Stomach (tissue), 9 donors: ENCODE data around the gene CSF1. TPM values are rescaled to one million over a fixed set of nuclear protein-coding genes. Genes with fewer than 3 reads are reported as not detected.

Experiments
- DNase-seq, 2 donors: peaks; one replicate each; pipeline versions ENCODE4 v3.0.0 to v3.0.0-alpha.2; 2013 to 2019
- H3K27ac ChIP-seq, 5 donors: fragments of 200-600 bp in 4 of 5; sonication (generic) in 4 of 5; one replicate each; pipeline ENCODE4 v1.5.1; 2013 to 2019; ENCODE audit warnings: mild to moderate bottlenecking in 1 of 5, moderate library complexity in 1 of 5
- H3K27me3 ChIP-seq, 3 donors: fragments of 200-600 bp; sonication (generic); one replicate each; pipeline ENCODE4 v1.5.1; 2017 to 2019; ENCODE audit warnings: mixed run types in 1 of 3
- H3K36me3 ChIP-seq, 4 donors: fragments of 200-600 bp; sonication (generic); 1 replicate in 3 of 4; 2 replicates in 1 of 4; pipeline ENCODE4 v1.5.1; 2016 to 2019
- H3K4me1 ChIP-seq, 4 donors: fragments of 200-600 bp; sonication (generic); one replicate each; pipeline ENCODE4 v1.5.1; 2016 to 2019
- H3K4me3 ChIP-seq, 4 donors: fragments of 200-600 bp; sonication (generic) in 3 of 4; one replicate each; pipeline ENCODE4 v1.5.1; 2016 to 2019; ENCODE audit warnings: mild to moderate bottlenecking in 1 of 4
- H3K9me3 ChIP-seq, 4 donors: fragments of 200-600 bp; sonication (generic); one replicate each; pipeline ENCODE4 v1.5.1; 2016 to 2019
- EP300 ChIP-seq: sonication (generic); formaldehyde crosslinking; IDR thresholded peaks from one replicate; pipeline ENCODE4 v1.6.1; 2017; ENCODE audit warnings: antibody characterized with exemption
- POLR2A ChIP-seq, 4 donors: fragments of 450-650 bp; IDR thresholded peaks; one replicate each; pipeline ENCODE4 v1.6.1; 2016; ENCODE audit warnings: antibody characterized with exemption in 4 of 4, control low read depth in 2 of 4, mild to moderate bottlenecking in 1 of 4, moderate library complexity in 1 of 4
- POLR2AphosphoS5 ChIP-seq, 3 donors: sonication (generic); formaldehyde crosslinking; IDR thresholded peaks; one replicate each; pipeline ENCODE4 v1.6.1; 2016; ENCODE audit warnings: antibody characterized with exemption in 3 of 3
- WGBS, 5 donors: extraction: QIAGEN DNeasy Blood & Tissue Kit in 3 of 5; methylation state at CpG; one replicate each; pipeline versions ENCODE4 v1.1.5 to v1.1.7; 2013 to 2018; 5-methylcytosine and 5-hydroxymethylcytosine counted together
- intact Hi-C: fragments of 100-400 bp; cut with DNase I; formaldehyde crosslinking; loops from one replicate; pipeline ENCODE4 v1.15.1; 2023; ENCODE audit warnings: low total_unique reads
- polyA plus RNA-seq, 3 donors: library from polyadenylated mRNA; stranded (reverse); fragments of 200-250 nt; gene quantifications; one replicate each; pipeline ENCODE4 v1.2.3, GENCODE V29; 2013
- total RNA-seq, 5 donors: library from RNA; depleted of rRNA; stranded (reverse); fragments of >200 nt; gene quantifications; one replicate each; pipeline versions ENCODE4 v1.1.0 to v1.2.3, GENCODE V29; 2014 to 2016
- TF ChIP-seq, protein P1 (sequence below), 7 experiments: fragments of 450-650 bp in 4 of 7; fragments of 200-600 bp in 3 of 7; sonication (generic) in 3 of 7; IDR thresholded peaks; one replicate each; pipeline ENCODE4 v1.5.1; 2016 to 2019; ENCODE audit warnings: antibody characterized with exemption in 7 of 7, control low read depth in 2 of 7, mild to moderate bottlenecking in 1 of 7
- donor health status: healthy with polysubstance abuse.
- donor health status: Bipolar disorder and iron deficiency.
- donor health status: healthy.

Gene CSF1
- total and polyA plus RNA-seq, 8 donors: 6.6 to 82.3 (median 11.9) TPM

DNA sequence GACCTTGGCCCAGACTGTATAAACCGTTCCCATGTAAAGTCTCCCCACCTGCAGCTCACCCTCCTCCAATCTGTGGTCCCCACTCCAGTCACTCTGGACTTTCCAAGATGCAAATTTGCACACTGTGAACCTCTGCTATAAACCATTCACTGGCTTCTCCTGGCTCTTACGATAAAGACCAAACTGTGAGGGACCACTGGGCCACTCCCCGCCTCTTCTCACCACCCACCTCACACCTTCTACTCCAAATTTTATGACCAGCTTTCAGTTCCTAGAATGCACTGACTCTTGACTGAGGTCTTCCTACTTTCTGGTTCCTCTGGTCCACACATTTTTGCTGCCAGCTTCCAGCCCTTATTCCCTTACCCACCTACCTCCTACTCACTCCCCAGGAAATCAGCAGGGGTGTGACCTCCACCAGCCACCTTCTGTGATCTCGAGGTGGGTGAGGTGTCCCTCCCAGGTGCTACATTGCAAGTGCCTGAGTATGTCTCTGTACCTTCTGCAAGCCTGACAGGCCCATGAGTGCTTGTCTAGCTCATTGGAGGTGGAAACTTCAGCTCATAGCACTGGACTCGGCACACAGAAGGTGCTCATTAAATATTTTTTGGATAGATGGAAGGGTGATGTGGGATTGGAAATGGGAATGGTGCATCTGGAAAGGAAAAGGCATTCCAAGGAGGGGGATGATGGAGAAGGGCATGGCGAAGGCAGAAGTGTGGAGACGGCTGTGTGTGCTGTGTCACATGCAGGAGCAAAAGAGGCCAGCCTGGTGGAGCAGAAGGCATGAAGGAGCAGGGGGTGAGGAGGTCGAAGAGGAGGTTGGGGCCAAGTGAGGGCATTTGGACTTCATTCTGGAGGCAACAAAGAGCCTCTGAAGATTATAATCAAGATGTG lies 15.6 kb upstream of the CSF1 start:
- TF ChIP-seq, protein P1, sequence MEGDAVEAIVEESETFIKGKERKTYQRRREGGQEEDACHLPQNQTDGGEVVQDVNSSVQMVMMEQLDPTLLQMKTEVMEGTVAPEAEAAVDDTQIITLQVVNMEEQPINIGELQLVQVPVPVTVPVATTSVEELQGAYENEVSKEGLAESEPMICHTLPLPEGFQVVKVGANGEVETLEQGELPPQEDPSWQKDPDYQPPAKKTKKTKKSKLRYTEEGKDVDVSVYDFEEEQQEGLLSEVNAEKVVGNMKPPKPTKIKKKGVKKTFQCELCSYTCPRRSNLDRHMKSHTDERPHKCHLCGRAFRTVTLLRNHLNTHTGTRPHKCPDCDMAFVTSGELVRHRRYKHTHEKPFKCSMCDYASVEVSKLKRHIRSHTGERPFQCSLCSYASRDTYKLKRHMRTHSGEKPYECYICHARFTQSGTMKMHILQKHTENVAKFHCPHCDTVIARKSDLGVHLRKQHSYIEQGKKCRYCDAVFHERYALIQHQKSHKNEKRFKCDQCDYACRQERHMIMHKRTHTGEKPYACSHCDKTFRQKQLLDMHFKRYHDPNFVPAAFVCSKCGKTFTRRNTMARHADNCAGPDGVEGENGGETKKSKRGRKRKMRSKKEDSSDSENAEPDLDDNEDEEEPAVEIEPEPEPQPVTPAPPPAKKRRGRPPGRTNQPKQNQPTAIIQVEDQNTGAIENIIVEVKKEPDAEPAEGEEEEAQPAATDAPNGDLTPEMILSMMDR (IDR thresholded peaks at IDR 0.05): no peak
- TF ChIP-seq POLR2AphosphoS5 (IDR thresholded peaks at IDR 0.05): no peak
- no peak overlapping the region for H3K4me3 ChIP-seq
- intact Hi-C loops: no loop called here
- 76 to 81% (median 79%) methylated on average over 8 of the region's 8 CpGs for WGBS, 5 donors
- no peaks in the 10 kb centered on the region for H3K27me3 ChIP-seq
- no peaks in the 10 kb centered on the region for H3K36me3 ChIP-seq
- no peak for DNase-seq
- H3K4me1 ChIP-seq: peaks cover 17 to 39% (median 22%) of the 10 kb centered on the region in 4 donors
- peak overlapping the region in 1 of 5 donors; percentile 44 for H3K27ac ChIP-seq
- no peaks in the 10 kb centered on the region for H3K9me3 ChIP-seq

GRCh38 chr1:109895720-109896504 lies 14.7 kb upstream of the CSF1 start:
- Histone ChIP-seq H3K4me3 (no peak overlapping the region), H3K27me3 (no peaks in the 10 kb centered on the region), H3K36me3 (no peaks in the 10 kb centered on the region), H3K27ac (peak overlapping the region in 4 of 5 donors; percentile 44 to 56 (median 48)), H3K9me3 (no peaks in the 10 kb centered on the region), H3K4me1 (peaks cover 17 to 39% (median 22%) of the 10 kb centered on the region in 4 donors)
- intact Hi-C loops: no loop called here
- peak in 2 of 3 donors; percentile 39 to 69 for TF ChIP-seq POLR2AphosphoS5 (IDR thresholded peaks at IDR 0.05)
- no peak for TF ChIP-seq POLR2A (IDR thresholded peaks at IDR 0.05)
- TF ChIP-seq EP300: no peak
- DNase-seq: peak in 1 of 2 donors; percentile 64
- 49 to 63% (median 55%) methylated on average over 13 to 16 of the region's 16 CpGs for WGBS, 5 donors

DNA sequence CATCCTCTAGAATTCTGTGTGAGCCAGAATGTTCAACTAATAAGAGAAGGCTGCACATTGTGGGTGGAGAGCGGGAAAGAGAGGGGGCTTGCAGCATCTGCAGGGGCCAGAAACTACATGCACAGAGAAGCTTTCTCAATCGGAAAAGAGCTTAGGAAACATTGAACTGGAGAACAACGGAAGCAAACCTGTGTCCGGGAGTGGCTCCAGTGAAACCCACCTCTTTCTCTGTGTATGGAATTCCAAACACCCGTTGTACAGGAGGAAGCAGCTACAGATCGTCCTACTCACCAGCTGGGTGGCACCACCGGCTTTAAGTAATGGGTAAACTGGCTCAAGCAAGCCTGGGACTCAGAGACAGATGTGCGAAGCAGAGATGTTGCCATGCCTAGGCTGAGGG lies 14.0 kb upstream of the CSF1 start:
- Histone ChIP-seq H3K36me3 (no peaks in the 10 kb centered on the region), H3K4me1 (peaks cover 20 to 42% (median 22%) of the 10 kb centered on the region in 4 donors), H3K9me3 (no peaks in the 10 kb centered on the region), H3K27me3 (no peaks in the 10 kb centered on the region), H3K4me3 (no peak overlapping the region), H3K27ac (peak overlapping the region in 3 of 5 donors; percentile 45 to 56 (median 51))
- intact Hi-C loops: no loop called here
- TF ChIP-seq EP300: no peak
- no peak for TF ChIP-seq POLR2A (IDR thresholded peaks at IDR 0.05)
- TF ChIP-seq, protein P1 (IDR thresholded peaks at IDR 0.05): no peak
- no peak for TF ChIP-seq POLR2AphosphoS5 (IDR thresholded peaks at IDR 0.05)
- DNase-seq: no peak
- 71 to 87% (median 74%) methylated on average over 7 to 8 of the region's 8 CpGs for WGBS, 5 donors

GRCh38 chr1:109897259-109897955 lies 13.2 kb upstream of the CSF1 start:
- TF ChIP-seq, protein P1 (IDR thresholded peaks at IDR 0.05): no peak
- TF ChIP-seq POLR2AphosphoS5 (IDR thresholded peaks at IDR 0.05) (no peak), POLR2A (IDR thresholded peaks at IDR 0.05) (no peak), EP300 (no peak)
- WGBS, 5 donors: 76 to 89% (median 81%) methylated on average over 7 of the region's 7 CpGs
- Histone ChIP-seq H3K36me3 (no peaks in the 10 kb centered on the region), H3K9me3 (no peaks in the 10 kb centered on the region), H3K4me3 (no peak overlapping the region), H3K27me3 (no peaks in the 10 kb centered on the region), H3K4me1 (peaks cover 13 to 43% (median 17%) of the 10 kb centered on the region in 4 donors), H3K27ac (no peak overlapping the region)
- intact Hi-C loops: no loop called here
- no peak for DNase-seq
